PC-3 (cell line): ENCODE results near the gene FCHO2. TPM values are rescaled to one million over a fixed set of nuclear protein-coding genes. Genes with fewer than 3 reads are reported as not detected.
A peak's percentile ranks its signal among the peaks of the same experiment; 100 is the strongest.

Source experiments
- ATAC-seq: fragments of 200-7000 bp; cut with Tn5 transposase; 2 replicates; pipeline ENCODE4 v1.9.1; 2020; ENCODE audit warnings: mild to moderate bottlenecking, moderate library complexity
- BruUV-seq: library from RNA; stranded (reverse); fragments of 400-500 nt; replicated peaks from 2 replicates; lab custom pipeline; 2021; lab: Mats Ljungman, UMichigan
- CTCF ChIA-PET: fragments of 300-600 bp; sonication (Branson Sonifier 250); formaldehyde crosslinking; loops from one replicate; lab custom pipeline; 2022; ENCODE audit warnings: antibody characterized with exemption; lab: Charles Lee
- POLR2A ChIA-PET: fragments of 300-600 bp; sonication (Branson Sonifier 250); formaldehyde crosslinking; loops from one replicate; lab custom pipeline; 2022; ENCODE audit warnings: antibody characterized with exemption; ENCODE audit not compliant: unreplicated experiment; lab: Charles Lee
- DNase-seq: peaks from one replicate; pipeline ENCODE4 v3.0.0-alpha.2; 2015
- H2AFZ ChIP-seq: fragments of 300-600 bp; sonication (generic); 2 replicates; pipeline ENCODE4 v1.6.0; 2016; ENCODE audit warnings: antibody characterized with exemption, low read length
- H3F3A ChIP-seq: fragments of 300-600 bp; sonication (generic); one replicate; pipeline ENCODE4 v1.6.0; 2017; ENCODE audit warnings: antibody characterized with exemption, low read length, control low read depth, mild to moderate bottlenecking; ENCODE audit not compliant: unreplicated experiment
- H3K27ac ChIP-seq: fragments of 300-600 bp; sonication (generic); 2 replicates; pipeline ENCODE4 v1.5.1; 2016; ENCODE audit warnings: mild to moderate bottlenecking, low read length
- H3K27me3 ChIP-seq: fragments of 300-600 bp; sonication (generic); 2 replicates; pipeline ENCODE4 v1.6.1; 2016; ENCODE audit warnings: low read length, mixed read lengths
- H3K36me3 ChIP-seq: fragments of 300-600 bp; sonication (generic); 2 replicates; pipeline ENCODE4 v1.6.1; 2016; ENCODE audit warnings: low read depth, mixed run types, low read length, mixed read lengths
- H3K4me1 ChIP-seq: fragments of 300-600 bp; sonication (generic); 2 replicates; pipeline ENCODE4 v1.5.1; 2016; ENCODE audit warnings: low read length; ENCODE audit not compliant: insufficient read depth
- H3K4me2 ChIP-seq: fragments of 300-600 bp; sonication (generic); 2 replicates; pipeline ENCODE4 v1.6.0; 2016; ENCODE audit warnings: low read length
- H3K4me3 ChIP-seq: fragments of 300-600 bp; sonication (generic); 2 replicates; pipeline ENCODE4 v1.5.1; 2016; ENCODE audit warnings: mild to moderate bottlenecking, low read length, mixed read lengths
- H3K79me2 ChIP-seq: fragments of 300-600 bp; sonication (generic); 2 replicates; pipeline ENCODE4 v1.6.1; 2017; ENCODE audit warnings: low read length, mixed read lengths
- H3K9ac ChIP-seq: fragments of 300-600 bp; sonication (generic); 2 replicates; pipeline ENCODE4 v1.6.0; 2016; ENCODE audit warnings: mild to moderate bottlenecking, low read length
- H3K9me2 ChIP-seq: fragments of 300-600 bp; sonication (generic); replicated peaks from 2 replicates; pipeline ENCODE4 v1.6.1; 2016; ENCODE audit warnings: mixed run types, low read length, mixed read lengths
- H3K9me3 ChIP-seq: fragments of 300-600 bp; sonication (generic); 2 replicates; pipeline ENCODE4 v1.6.1; 2016; ENCODE audit warnings: low read length, mixed read lengths
- H4K20me1 ChIP-seq: fragments of 300-600 bp; sonication (generic); 2 replicates; pipeline ENCODE4 v1.6.1; 2016; ENCODE audit warnings: low read length, mixed read lengths
- EZH2 ChIP-seq: fragments of 300-600 bp; sonication (generic); IDR thresholded peaks from one replicate; pipeline ENCODE4 v1.6.1; 2017; ENCODE audit warnings: antibody characterized with exemption, mild to moderate bottlenecking, low read length; ENCODE audit not compliant: unreplicated experiment
- EZH2phosphoT487 ChIP-seq: fragments of 300-600 bp; sonication (generic); IDR thresholded peaks from 2 replicates; pipeline ENCODE4 v1.6.1; 2018; ENCODE audit warnings: mild to moderate bottlenecking, antibody characterized with exemption, low read length, borderline replicate concordance
- intact Hi-C: fragments of 100-400 bp; cut with micrococcal nuclease; formaldehyde crosslinking; loops from 2 replicates; pipeline ENCODE4 v1.9.0; 2023
- total RNA-seq: library from RNA; depleted of rRNA; stranded (reverse); fragments of >200 nt; gene quantifications from 2 replicates; pipeline ENCODE4 v1.2.3, GENCODE V29; 2014
- TF ChIP-seq, protein P1 (sequence below): fragments of 300-600 bp; sonication (generic); conservative IDR thresholded peaks from 2 replicates; pipeline ENCODE4 v1.5.1; 2017; ENCODE audit warnings: antibody characterized with exemption, low read depth, mild to moderate bottlenecking, low read length

FCHO2 gene
- total RNA-seq, 1 experiment from 2014 or later: 5.9 TPM

DNA sequence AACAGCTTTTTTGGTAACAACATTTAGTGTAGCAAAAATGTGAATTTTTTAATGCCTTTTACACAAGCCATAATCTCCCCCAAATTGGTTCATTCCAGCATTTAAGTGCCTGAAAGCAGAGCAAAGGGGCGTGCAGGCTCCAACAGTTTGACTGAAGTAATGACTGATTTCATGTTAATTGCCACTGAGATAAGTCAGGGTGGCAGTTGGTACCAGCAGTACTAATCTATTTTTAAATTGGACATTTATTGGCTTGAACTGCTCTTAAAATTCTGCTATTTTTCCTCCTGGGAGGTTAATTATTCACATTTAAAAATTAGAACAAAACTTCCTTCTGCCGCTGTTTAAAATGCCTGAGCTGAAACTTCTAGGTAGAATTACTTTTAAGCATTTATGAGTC lies 176.9 kb downstream of the FCHO2 start:
- no peak overlapping the region for H2AFZ ChIP-seq
- H3K4me3 ChIP-seq: no peak overlapping the region
- TF ChIP-seq EZH2 (no peak), EZH2phosphoT487 (no peak)
- TF ChIP-seq, protein P1, sequence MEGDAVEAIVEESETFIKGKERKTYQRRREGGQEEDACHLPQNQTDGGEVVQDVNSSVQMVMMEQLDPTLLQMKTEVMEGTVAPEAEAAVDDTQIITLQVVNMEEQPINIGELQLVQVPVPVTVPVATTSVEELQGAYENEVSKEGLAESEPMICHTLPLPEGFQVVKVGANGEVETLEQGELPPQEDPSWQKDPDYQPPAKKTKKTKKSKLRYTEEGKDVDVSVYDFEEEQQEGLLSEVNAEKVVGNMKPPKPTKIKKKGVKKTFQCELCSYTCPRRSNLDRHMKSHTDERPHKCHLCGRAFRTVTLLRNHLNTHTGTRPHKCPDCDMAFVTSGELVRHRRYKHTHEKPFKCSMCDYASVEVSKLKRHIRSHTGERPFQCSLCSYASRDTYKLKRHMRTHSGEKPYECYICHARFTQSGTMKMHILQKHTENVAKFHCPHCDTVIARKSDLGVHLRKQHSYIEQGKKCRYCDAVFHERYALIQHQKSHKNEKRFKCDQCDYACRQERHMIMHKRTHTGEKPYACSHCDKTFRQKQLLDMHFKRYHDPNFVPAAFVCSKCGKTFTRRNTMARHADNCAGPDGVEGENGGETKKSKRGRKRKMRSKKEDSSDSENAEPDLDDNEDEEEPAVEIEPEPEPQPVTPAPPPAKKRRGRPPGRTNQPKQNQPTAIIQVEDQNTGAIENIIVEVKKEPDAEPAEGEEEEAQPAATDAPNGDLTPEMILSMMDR: no peak
- DNase-seq: no peak
- H3K4me2 ChIP-seq: no peak overlapping the region
- no peak overlapping the region for H3K9ac ChIP-seq
- no peaks in the 10 kb centered on the region for H3K27me3 ChIP-seq
- no peaks in the 10 kb centered on the region for H3F3A ChIP-seq
- POLR2A ChIA-PET: no interaction called here
- H3K9me2 ChIP-seq: no peaks in the 10 kb centered on the region
- no peaks in the 10 kb centered on the region for H4K20me1 ChIP-seq
- no peaks in the 10 kb centered on the region for H3K4me1 ChIP-seq
- intact Hi-C loops: no loop called here
- no peak for ATAC-seq
- BruUV-seq: no TSS peak
- no peaks in the 10 kb centered on the region for H3K36me3 ChIP-seq
- CTCF ChIA-PET: no interaction called here
- H3K79me2 ChIP-seq: no peaks in the 10 kb centered on the region
- H3K9me3 ChIP-seq: no peaks in the 10 kb centered on the region
- no peak overlapping the region for H3K27ac ChIP-seq

DNA sequence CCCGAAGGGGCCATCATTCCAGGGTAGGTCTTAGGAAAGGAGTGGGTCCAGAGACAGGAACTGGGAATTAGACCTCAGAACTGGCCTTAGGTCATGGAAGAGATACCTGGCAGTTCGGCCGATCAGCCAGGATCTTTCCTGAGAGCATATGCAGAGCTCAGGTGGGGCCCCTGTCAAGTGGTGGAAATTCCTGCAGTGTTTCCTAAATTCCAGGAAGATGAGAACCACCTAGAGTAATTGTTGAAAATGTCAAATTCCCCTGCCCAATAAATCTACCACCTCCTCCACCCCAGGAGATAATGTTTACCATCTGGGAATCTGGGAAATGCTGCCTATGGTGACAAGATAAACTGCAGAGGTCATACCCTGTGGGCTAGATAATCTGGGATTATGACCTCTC lies 179.2 kb downstream of the FCHO2 start:
- CTCF ChIA-PET: no interaction called here

DNA sequence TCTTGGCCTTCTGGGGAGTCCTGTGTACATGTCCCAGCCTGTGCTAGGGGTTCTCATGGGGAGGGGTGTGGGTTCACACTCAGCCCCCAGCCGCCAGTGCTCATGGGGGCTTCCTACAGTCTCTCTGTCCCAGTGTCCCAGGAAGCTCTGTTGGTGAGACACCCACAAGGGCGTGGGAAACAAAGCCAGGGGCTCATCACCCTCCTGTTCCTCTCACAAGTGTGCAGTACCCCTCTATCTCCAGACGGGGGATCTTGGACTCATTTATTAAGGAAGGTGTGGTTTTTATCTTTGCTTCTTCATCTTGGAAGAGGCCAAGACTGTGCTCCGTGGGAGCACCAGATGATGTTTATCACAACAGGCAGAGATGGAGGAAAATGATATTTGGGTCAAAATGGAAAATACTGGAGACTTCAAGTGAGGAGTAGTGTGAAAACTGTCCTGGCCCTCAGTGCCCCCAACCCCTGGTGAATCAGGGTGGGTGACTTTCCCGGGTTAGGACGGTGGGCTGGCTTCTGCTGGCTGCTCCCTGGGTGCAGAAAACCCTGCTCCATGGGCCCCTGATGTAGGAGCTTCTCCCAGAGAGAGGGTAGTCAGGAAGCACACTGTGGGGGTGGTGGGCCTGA lies 179.7 kb downstream of the FCHO2 start:
- no peaks in the 10 kb centered on the region for H4K20me1 ChIP-seq
- no peaks in the 10 kb centered on the region for H3F3A ChIP-seq
- CTCF ChIA-PET: interaction anchor here (0.5 kb wide), 1 partner anchor 251 kb away, joined by 6 read pairs; no protein-coding TSS in a partner anchor
- peak; percentile 35 for DNase-seq
- H2AFZ ChIP-seq: no peak overlapping the region
- no peak overlapping the region for H3K27ac ChIP-seq
- no TSS peak for BruUV-seq
- H3K27me3 ChIP-seq: no peaks in the 10 kb centered on the region
- no peaks in the 10 kb centered on the region for H3K36me3 ChIP-seq
- H3K4me2 ChIP-seq: no peak overlapping the region
- TF ChIP-seq EZH2: no peak
- TF ChIP-seq, protein P1: peak; percentile 33; the same call in 1 of the 2 replicates
- ATAC-seq: peak; percentile 20; the same call in 1 of the 2 replicates
- no peak overlapping the region for H3K4me3 ChIP-seq
- H3K9me3 ChIP-seq: no peaks in the 10 kb centered on the region
- POLR2A ChIA-PET: no interaction called here
- intact Hi-C loops: no loop called here
- H3K79me2 ChIP-seq: no peaks in the 10 kb centered on the region
- H3K9ac ChIP-seq: no peak overlapping the region
- no peaks in the 10 kb centered on the region for H3K4me1 ChIP-seq
- H3K9me2 ChIP-seq: no peaks in the 10 kb centered on the region

More for the DNA sequence above, 179.2 kb downstream of the FCHO2 start:
- Histone ChIP-seq H4K20me1 (no peaks in the 10 kb centered on the region), H2AFZ (no peak overlapping the region), H3K4me1 (no peaks in the 10 kb centered on the region), H3F3A (no peaks in the 10 kb centered on the region), H3K79me2 (no peaks in the 10 kb centered on the region), H3K4me3 (no peak overlapping the region), H3K27me3 (no peaks in the 10 kb centered on the region), H3K9me3 (no peaks in the 10 kb centered on the region), H3K9ac (no peak overlapping the region), H3K4me2 (no peak overlapping the region), H3K27ac (no peak overlapping the region), H3K36me3 (no peaks in the 10 kb centered on the region), H3K9me2 (no peaks in the 10 kb centered on the region)
- intact Hi-C loops: no loop called here
- BruUV-seq: no TSS peak
- POLR2A ChIA-PET: no interaction called here
- DNase-seq (no peak), ATAC-seq (no peak)
- TF ChIP-seq, protein P1: no peak
- TF ChIP-seq EZH2: no peak
- no peak for TF ChIP-seq EZH2phosphoT487
